HepG2 (cell line): Measurements from ENCODE around the gene ZMYND8. TPM values are rescaled to one million over a fixed set of nuclear protein-coding genes. Genes with fewer than 3 reads are reported as not detected.
A peak's percentile ranks its signal among the peaks of the same experiment; 100 is the strongest.

ENCODE experiments used
- AGO2 ChIP-seq: fragments of 200-400 bp; formaldehyde crosslinking; optimal IDR thresholded peaks from 2 replicates; pipeline ENCODE3; 2017; ENCODE audit warnings: mild to moderate bottlenecking, low read depth, low read length, moderate library complexity
- ARNT ChIP-seq: fragments of 450-650 bp; IDR thresholded peaks from 2 replicates; pipeline ENCODE4 v1.6.1; 2017
- DNMT3B ChIP-seq: conservative IDR thresholded peaks from 2 replicates; pipeline ENCODE4 v1.6.1; 2016; ENCODE audit warnings: missing biosample characterization, control low read depth
- HES4 ChIP-seq: sonication (generic); formaldehyde crosslinking; IDR thresholded peaks from 2 replicates; pipeline ENCODE4 v1.9.0; 2021; ENCODE audit warnings: mild to moderate bottlenecking, missing genetic modification reagents, borderline replicate concordance
- HHEX ChIP-seq: IDR thresholded peaks from 2 replicates; pipeline ENCODE4 v1.6.1; 2016; ENCODE audit warnings: control low read depth
- KLF11 ChIP-seq: IDR thresholded peaks from 2 replicates; pipeline ENCODE4 v1.6.1; 2016; ENCODE audit warnings: missing compliant biosample characterization
- KLF6 ChIP-seq: IDR thresholded peaks from 2 replicates; pipeline ENCODE4 v1.8.0; 2016; ENCODE audit warnings: missing biosample characterization, missing genetic modification reagents
- MAZ ChIP-seq, 2 experiments: sonication (generic) in 1 of 2; formaldehyde crosslinking in 1 of 2; IDR thresholded peaks; 2 replicates each; pipeline versions ENCODE4 v1.5.0 to v1.6.1; 2012 to 2020; ENCODE audit warnings: low read depth in 2 of 2, mild to moderate bottlenecking in 2 of 2, borderline replicate concordance in 1 of 2, improper control_type of control experiment in 1 of 2, low read length in 1 of 2, missing genetic modification reagents in 1 of 2, moderate library complexity in 1 of 2
- NFKB2 ChIP-seq: sonication (generic); formaldehyde crosslinking; IDR thresholded peaks from 2 replicates; pipeline ENCODE4 v1.4.0; 2020; ENCODE audit warnings: missing genetic modification reagents, borderline replicate concordance
- RXRB ChIP-seq: IDR thresholded peaks from 2 replicates; pipeline ENCODE4 v1.6.1; 2016; ENCODE audit warnings: borderline replicate concordance, missing genetic modification reagents, missing compliant biosample characterization
- ZC3H4 ChIP-seq: sonication (generic); formaldehyde crosslinking; IDR thresholded peaks from 2 replicates; pipeline ENCODE4 v1.4.0; 2020; ENCODE audit warnings: missing genetic modification reagents, borderline replicate concordance
- ZFYVE20 ChIP-seq: sonication (generic); formaldehyde crosslinking; IDR thresholded peaks from 2 replicates; pipeline ENCODE4 v1.8.0; 2023; ENCODE audit warnings: low read depth, mild to moderate bottlenecking, moderate library complexity, missing genetic modification reagents, borderline replicate concordance
- ZNF232 ChIP-seq: sonication (generic); formaldehyde crosslinking; IDR thresholded peaks from 2 replicates; pipeline ENCODE4 v1.4.0; 2020; ENCODE audit warnings: missing genetic modification reagents, borderline replicate concordance
- ZNF282 ChIP-seq: fragments of 450-650 bp; IDR thresholded peaks from 2 replicates; pipeline ENCODE4 v1.6.1; 2018; ENCODE audit not compliant: partially characterized antibody
- ZNF44 ChIP-seq: sonication (generic); formaldehyde crosslinking; IDR thresholded peaks from 2 replicates; pipeline ENCODE4 v1.5.1; 2020; ENCODE audit warnings: mild to moderate bottlenecking, missing genetic modification reagents
- ZNF790 ChIP-seq: sonication (generic); formaldehyde crosslinking; IDR thresholded peaks from 2 replicates; pipeline ENCODE4 v1.8.0; 2022; ENCODE audit warnings: missing genetic modification reagents, mild to moderate bottlenecking, borderline replicate concordance
- ZNF850 ChIP-seq: sonication (generic); formaldehyde crosslinking; conservative IDR thresholded peaks from 2 replicates; pipeline ENCODE4 v1.9.0; 2021; ENCODE audit warnings: mild to moderate bottlenecking, missing genetic modification reagents
- polyA plus RNA-seq, 8 experiments: library from polyadenylated mRNA; depleted of rRNA in 3 of 8; stranded (reverse) in 7 of 8; unstranded in 1 of 8; fragments of >200 nt; fragmentation: Illumina TruSeq in 4 of 8; extraction: Trizol in 4 of 8; gene quantifications; 2 replicates each; pipeline versions ENCODE4 v1.2.1 to v1.2.3, GENCODE V29; 2011 to 2016; ENCODE audit warnings: low read depth in 4 of 8, missing spikeins in 1 of 8, mixed read lengths in 1 of 8; ENCODE audit not compliant: insufficient read depth in 1 of 8
- total RNA-seq, 5 experiments: library from RNA; depleted of rRNA; stranded (reverse); fragments of >200 nt; fragmentation: Illumina TruSeq; extraction: Trizol; gene quantifications; 2 replicates each; pipeline ENCODE4 v1.2.3, GENCODE V29; 2016; ENCODE audit warnings: low read depth in 1 of 5
- TF ChIP-seq, protein P1 (sequence below): sonication (generic); formaldehyde crosslinking; IDR thresholded peaks from 2 replicates; pipeline ENCODE4 v1.9.0; 2021; ENCODE audit warnings: missing genetic modification reagents, borderline replicate concordance
- TF ChIP-seq, protein P2 (sequence below): sonication (generic); formaldehyde crosslinking; IDR thresholded peaks from 2 replicates; pipeline ENCODE4 v1.4.0; 2020; ENCODE audit warnings: missing genetic modification reagents
- TF ChIP-seq, protein P3 (sequence below): sonication (generic); formaldehyde crosslinking; conservative IDR thresholded peaks from 2 replicates; pipeline ENCODE4 v1.8.0; 2022; ENCODE audit warnings: missing genetic modification reagents

Gene ZMYND8
- total and polyA plus RNA-seq, 2 of the 13 experiments (the other 11 are each of a cell fraction or from before 2014, with no cell fraction given), result 53.9 to 84.7 TPM

DNA sequence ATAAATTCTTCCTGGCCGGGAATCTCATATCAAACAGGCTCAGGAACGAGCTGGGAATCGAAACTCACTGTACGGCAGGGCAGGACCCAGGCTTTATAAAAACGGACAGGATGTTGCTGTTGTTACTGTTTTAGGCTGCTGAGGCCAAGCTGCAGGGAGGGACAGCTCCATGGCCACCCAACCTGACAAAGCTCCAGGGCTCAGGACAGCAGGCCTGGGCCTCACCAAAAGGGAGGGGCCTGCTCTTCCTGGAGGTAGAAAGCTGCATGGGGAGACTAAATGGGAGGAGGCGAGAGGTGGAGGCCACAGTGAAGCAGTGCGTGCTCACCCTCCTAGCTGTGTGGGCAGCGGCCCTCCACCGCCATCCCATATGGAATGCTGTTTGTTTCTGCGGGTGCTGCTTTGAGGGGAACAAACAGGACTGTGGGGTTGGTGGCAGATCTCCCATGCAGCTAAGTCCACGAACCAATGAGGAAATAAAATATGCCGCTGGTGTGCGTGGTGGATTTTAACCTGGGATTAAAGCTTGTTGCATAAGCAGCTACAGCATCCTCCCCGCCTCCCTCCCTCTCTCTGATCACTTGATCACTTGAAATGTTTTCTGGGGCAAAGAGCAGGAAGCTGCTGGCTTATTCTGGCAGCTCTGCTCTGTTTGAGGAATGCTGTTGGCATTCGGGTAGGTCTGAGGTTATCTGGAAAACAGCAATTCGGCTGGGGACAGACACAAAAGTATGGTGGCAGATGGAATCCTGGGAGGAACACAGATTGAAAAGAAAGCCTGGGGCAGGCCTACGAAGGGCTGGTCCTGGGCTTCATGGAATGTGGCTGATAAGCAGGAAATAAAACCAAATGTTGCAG lies 2.4 kb upstream of the ZMYND8 start (continued):
- 0 out of 2 replicates have a peak, but pooled peaks have one; percentile 39 for TF ChIP-seq HES4 (CRISPR knock-in tag)
- peak; percentile 95 for TF ChIP-seq ZNF232
- TF ChIP-seq, protein P1, sequence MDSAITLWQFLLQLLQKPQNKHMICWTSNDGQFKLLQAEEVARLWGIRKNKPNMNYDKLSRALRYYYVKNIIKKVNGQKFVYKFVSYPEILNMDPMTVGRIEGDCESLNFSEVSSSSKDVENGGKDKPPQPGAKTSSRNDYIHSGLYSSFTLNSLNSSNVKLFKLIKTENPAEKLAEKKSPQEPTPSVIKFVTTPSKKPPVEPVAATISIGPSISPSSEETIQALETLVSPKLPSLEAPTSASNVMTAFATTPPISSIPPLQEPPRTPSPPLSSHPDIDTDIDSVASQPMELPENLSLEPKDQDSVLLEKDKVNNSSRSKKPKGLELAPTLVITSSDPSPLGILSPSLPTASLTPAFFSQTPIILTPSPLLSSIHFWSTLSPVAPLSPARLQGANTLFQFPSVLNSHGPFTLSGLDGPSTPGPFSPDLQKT (CRISPR knock-in tag), result no peak
- TF ChIP-seq ZNF850 (CRISPR knock-in tag), result no peak
- no peak for TF ChIP-seq ZNF282
- TF ChIP-seq MAZ (IDR thresholded peaks at IDR 0.05; ENCODE audit: borderline replicate concordance, low read depth, low read length), result peak; percentile 95
- TF ChIP-seq MAZ (CRISPR knock-in tag; IDR thresholded peaks at IDR 0.05; ENCODE audit: low read depth), result peak; percentile 97
- TF ChIP-seq ZFYVE20 (CRISPR knock-in tag), result peak; percentile 49; the same call in 1 of the 2 replicates
- TF ChIP-seq KLF11, result peak; percentile 92
- TF ChIP-seq RXRB, result peak; percentile 99
- TF ChIP-seq, protein P2, sequence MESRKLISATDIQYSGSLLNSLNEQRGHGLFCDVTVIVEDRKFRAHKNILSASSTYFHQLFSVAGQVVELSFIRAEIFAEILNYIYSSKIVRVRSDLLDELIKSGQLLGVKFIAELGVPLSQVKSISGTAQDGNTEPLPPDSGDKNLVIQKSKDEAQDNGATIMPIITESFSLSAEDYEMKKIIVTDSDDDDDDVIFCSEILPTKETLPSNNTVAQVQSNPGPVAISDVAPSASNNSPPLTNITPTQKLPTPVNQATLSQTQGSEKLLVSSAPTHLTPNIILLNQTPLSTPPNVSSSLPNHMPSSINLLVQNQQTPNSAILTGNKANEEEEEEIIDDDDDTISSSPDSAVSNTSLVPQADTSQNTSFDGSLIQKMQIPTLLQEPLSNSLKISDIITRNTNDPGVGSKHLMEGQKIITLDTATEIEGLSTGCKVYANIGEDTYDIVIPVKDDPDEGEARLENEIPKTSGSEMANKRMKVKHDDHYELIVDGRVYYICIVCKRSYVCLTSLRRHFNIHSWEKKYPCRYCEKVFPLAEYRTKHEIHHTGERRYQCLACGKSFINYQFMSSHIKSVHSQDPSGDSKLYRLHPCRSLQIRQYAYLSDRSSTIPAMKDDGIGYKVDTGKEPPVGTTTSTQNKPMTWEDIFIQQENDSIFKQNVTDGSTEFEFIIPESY (CRISPR knock-in tag), result peak; percentile 32
- peak; percentile 23 for TF ChIP-seq DNMT3B (CRISPR knock-in tag)
- TF ChIP-seq KLF6 (CRISPR knock-in tag), result 0 out of 2 replicates have a peak, but pooled peaks have one; percentile 21
- no peak; the same call in 1 of the 2 replicates for TF ChIP-seq NFKB2 (CRISPR knock-in tag)
- TF ChIP-seq ZC3H4 (CRISPR knock-in tag), result peak; percentile 99
- TF ChIP-seq AGO2, result peak; percentile 96
- TF ChIP-seq, protein P3, sequence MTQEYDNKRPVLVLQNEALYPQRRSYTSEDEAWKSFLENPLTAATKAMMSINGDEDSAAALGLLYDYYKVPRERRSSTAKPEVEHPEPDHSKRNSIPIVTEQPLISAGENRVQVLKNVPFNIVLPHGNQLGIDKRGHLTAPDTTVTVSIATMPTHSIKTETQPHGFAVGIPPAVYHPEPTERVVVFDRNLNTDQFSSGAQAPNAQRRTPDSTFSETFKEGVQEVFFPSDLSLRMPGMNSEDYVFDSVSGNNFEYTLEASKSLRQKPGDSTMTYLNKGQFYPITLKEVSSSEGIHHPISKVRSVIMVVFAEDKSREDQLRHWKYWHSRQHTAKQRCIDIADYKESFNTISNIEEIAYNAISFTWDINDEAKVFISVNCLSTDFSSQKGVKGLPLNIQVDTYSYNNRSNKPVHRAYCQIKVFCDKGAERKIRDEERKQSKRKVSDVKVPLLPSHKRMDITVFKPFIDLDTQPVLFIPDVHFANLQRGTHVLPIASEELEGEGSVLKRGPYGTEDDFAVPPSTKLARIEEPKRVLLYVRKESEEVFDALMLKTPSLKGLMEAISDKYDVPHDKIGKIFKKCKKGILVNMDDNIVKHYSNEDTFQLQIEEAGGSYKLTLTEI (CRISPR knock-in tag), result no peak
- TF ChIP-seq ZNF790, result peak; percentile 95
- peak; percentile 3; the same call in 1 of the 2 replicates for TF ChIP-seq HHEX
- peak; percentile 79; the same call in 1 of the 2 replicates for TF ChIP-seq ZNF44 (CRISPR knock-in tag)
- no peak for TF ChIP-seq ARNT
